Heart left ventricle (tissue), 16 donors: ENCODE measurements around the gene PGLYRP2. TPM values are rescaled to one million over a fixed set of nuclear protein-coding genes. Genes with fewer than 3 reads are reported as not detected.

Experiments used
- ATAC-seq, 4 donors: fragments of 200-7000 bp; cut with Tn5 transposase; one replicate each; pipeline ENCODE4 v1.9.1; 2020 to 2022; ENCODE audit warnings: moderate library complexity in 4 of 4, mild to moderate bottlenecking in 3 of 4, moderate number of reproducible peaks in 1 of 4
- DNase-seq, 5 donors: peaks; one replicate each; pipeline ENCODE4 v3.0.0-alpha.2; 2020
- H3K27ac ChIP-seq, 12 donors: fragments of 200-600 bp; sonication (generic) in 4 of 12; one replicate each; pipeline versions ENCODE4 v1.5.0 to v1.8.0; 2016 to 2022; ENCODE audit warnings: mild to moderate bottlenecking in 2 of 12
- H3K27me3 ChIP-seq, 9 donors: fragments of 200-600 bp; sonication (generic) in 2 of 9; one replicate each; pipeline versions ENCODE4 v1.5.1 to v1.8.0; 2016 to 2022; ENCODE audit warnings: mild to moderate bottlenecking in 3 of 9
- H3K36me3 ChIP-seq, 9 donors: fragments of 200-600 bp; sonication (generic) in 2 of 9; one replicate each; pipeline versions ENCODE4 v1.5.0 to v1.8.0; 2018 to 2022; ENCODE audit warnings: mild to moderate bottlenecking in 2 of 9
- H3K4me1 ChIP-seq, 12 donors: fragments of 200-600 bp; sonication (generic) in 4 of 12; one replicate each; pipeline versions ENCODE4 v1.5.0 to v1.8.0; 2016 to 2022; ENCODE audit warnings: mild to moderate bottlenecking in 3 of 12
- H3K4me3 ChIP-seq, 12 donors: fragments of 200-600 bp; sonication (generic) in 4 of 12; one replicate each; pipeline versions ENCODE4 v1.5.0 to v1.8.0; 2017 to 2022; ENCODE audit warnings: mild to moderate bottlenecking in 9 of 12, moderate library complexity in 4 of 12
- H3K9me3 ChIP-seq, 12 donors: fragments of 200-600 bp; sonication (generic) in 4 of 12; one replicate each; pipeline versions ENCODE4 v1.5.0 to v1.8.0; 2016 to 2022; ENCODE audit warnings: mild to moderate bottlenecking in 1 of 12
- POLR2A ChIP-seq, 2 donors: fragments of 450-650 bp; IDR thresholded peaks; one replicate each; pipeline ENCODE4 v1.6.1; 2017; ENCODE audit warnings: antibody characterized with exemption in 2 of 2, mild to moderate bottlenecking in 2 of 2, moderate library complexity in 2 of 2
- WGBS, 4 donors: extraction: QIAGEN DNeasy Blood & Tissue Kit in 2 of 4; methylation state at CpG; one replicate each; pipeline versions ENCODE4 v1.1.5 to v1.1.7; 2013 to 2018; 5-methylcytosine and 5-hydroxymethylcytosine counted together
- intact Hi-C, 10 donors: fragments of 100-400 bp; cut with DNase I; formaldehyde crosslinking; loops; one replicate each; pipeline versions ENCODE4 v1.11.1 to v1.14.2; 2022
- polyA plus RNA-seq, 2 donors: library from polyadenylated mRNA; stranded (reverse); fragments of 200-250 nt; gene quantifications; one replicate each; pipeline ENCODE4 v1.2.3, GENCODE V29; 2013
- total RNA-seq, 9 donors: library from RNA; depleted of rRNA in 2 of 9; stranded (reverse); fragments of >200 nt in 2 of 9; fragmentation: NEBNext Ultra II Directional in 3 of 9; extraction: Animal tissue kit (Norgen Biotek cat#: 25700) in 3 of 9; gene quantifications; one replicate each; pipeline versions ENCODE4 v1.1.0 to v1.2.4, GENCODE V29; 2016 to 2023
- TF ChIP-seq, protein P1 (sequence below), 12 donors: fragments of 200-600 bp; sonication (generic) in 4 of 12; IDR thresholded peaks; one replicate each; pipeline versions ENCODE4 v1.5.0 to v1.8.0; 2018 to 2022; ENCODE audit warnings: antibody characterized with exemption in 12 of 12, mild to moderate bottlenecking in 5 of 12
- donor health status: ischemic (EF 13 %, LVEDD 7.1; RV severe dilation, severe dysfunction).
- donor health status: healthy with polysubstance abuse.
- donor health status: DM: no; HTN: yes; CAD: no.
- donor health status: DM: no; HTN: no; CAD: no.
- donor health status: ischemic (EF 25% LVEDD 6.9; RV normal size, moderate dysfunction).
- donor health status: ischemic (EF 25% LVEDD 5.7; RV mildly dilated, moderate dysfunction).
- donor health status: healthy.
- donor health status: DM: yes; HTN: yes; CAD: no.
- donor health status: ischemic (EF 35%, LVEDD 5.7; RV mildly dilated, moderate dysfunction).
- donor health status: nonischemic (EF 11% LVEDD 7.7; RV severe dilation, severe dysfunction).
- donor health status: DM: yes; HTN: yes; CAD: no.
- donor health status: PGD.
- donor health status: ischemic (EF 29% LVEDD 5.4; RV normal size, mild dysfunction).
- donor health status: nonischemic (EF 23%, LVEDD 6.1; RV moderate dilation, normal function).

Gene PGLYRP2
- total and polyA plus RNA-seq, 11 donors, result not detected

DNA sequence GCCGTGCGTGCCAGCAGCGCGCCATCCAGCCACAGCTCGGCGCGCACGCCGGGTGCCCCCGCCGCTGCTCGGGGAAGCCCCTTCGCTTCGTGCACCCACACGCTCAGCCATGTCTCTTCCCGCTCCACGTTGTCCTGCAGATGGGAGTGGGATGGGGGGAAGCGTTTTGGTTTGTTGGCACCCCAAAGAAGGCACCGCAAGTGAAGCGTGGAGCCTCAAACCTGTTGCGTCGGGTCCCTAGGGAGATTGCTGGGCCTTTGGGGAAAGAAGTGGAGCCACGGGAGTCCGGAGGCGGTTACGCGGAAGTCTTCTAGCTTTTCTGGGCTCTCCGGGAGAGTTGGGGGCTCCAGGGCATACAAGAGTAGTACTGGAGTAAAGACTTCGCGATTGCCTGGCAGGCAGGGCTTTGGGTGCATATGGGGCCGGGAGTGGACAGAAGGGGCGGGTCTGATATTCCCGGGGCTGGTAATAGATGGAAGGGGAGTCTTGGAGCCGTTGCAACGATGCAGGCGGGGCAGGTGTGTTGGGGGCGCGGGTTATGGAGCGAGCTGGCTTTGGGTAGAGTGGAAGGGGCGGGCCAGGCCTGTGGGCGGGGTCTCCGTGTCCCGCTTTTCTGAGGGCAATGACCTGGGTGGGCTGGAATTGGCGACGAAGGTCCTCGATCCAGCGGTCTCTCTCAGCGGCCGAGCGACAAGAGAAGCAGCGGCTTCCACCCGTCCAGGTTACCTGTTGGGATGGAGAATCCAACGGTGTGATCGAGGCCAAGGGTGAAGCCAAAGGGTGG, 21.4 kb downstream of the PGLYRP2 start:
- Histone ChIP-seq H3K27ac (no peak overlapping the region), H3K27me3 (peaks cover 12 to 46% (median 27%) of the 10 kb centered on the region in 9 donors), H3K4me1 (peaks cover 1 to 25% (median 7%) of the 10 kb centered on the region in 12 donors), H3K4me3 (peak overlapping the region in 2 of 12 donors; percentile 6 to 32), H3K36me3 (peaks cover 0 to 19% (median 0%) of the 10 kb centered on the region in 9 donors), H3K9me3 (no peaks in the 10 kb centered on the region)
- intact Hi-C loops, result loop anchor here in 6 of 10 donors (5.0 to 10.0 kb wide), 3 partner anchors 97 to 281 kb away; no protein-coding TSS in a partner anchor
- TF ChIP-seq, protein P1, sequence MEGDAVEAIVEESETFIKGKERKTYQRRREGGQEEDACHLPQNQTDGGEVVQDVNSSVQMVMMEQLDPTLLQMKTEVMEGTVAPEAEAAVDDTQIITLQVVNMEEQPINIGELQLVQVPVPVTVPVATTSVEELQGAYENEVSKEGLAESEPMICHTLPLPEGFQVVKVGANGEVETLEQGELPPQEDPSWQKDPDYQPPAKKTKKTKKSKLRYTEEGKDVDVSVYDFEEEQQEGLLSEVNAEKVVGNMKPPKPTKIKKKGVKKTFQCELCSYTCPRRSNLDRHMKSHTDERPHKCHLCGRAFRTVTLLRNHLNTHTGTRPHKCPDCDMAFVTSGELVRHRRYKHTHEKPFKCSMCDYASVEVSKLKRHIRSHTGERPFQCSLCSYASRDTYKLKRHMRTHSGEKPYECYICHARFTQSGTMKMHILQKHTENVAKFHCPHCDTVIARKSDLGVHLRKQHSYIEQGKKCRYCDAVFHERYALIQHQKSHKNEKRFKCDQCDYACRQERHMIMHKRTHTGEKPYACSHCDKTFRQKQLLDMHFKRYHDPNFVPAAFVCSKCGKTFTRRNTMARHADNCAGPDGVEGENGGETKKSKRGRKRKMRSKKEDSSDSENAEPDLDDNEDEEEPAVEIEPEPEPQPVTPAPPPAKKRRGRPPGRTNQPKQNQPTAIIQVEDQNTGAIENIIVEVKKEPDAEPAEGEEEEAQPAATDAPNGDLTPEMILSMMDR (IDR thresholded peaks at IDR 0.05), result no peak
- no peak for TF ChIP-seq POLR2A (IDR thresholded peaks at IDR 0.05)
- WGBS, 4 donors, result 13 to 19% (median 19%) methylated on average over 38 to 54 of the region's 54 CpGs
- DNase-seq, result no peak
- no peak for ATAC-seq

DNA sequence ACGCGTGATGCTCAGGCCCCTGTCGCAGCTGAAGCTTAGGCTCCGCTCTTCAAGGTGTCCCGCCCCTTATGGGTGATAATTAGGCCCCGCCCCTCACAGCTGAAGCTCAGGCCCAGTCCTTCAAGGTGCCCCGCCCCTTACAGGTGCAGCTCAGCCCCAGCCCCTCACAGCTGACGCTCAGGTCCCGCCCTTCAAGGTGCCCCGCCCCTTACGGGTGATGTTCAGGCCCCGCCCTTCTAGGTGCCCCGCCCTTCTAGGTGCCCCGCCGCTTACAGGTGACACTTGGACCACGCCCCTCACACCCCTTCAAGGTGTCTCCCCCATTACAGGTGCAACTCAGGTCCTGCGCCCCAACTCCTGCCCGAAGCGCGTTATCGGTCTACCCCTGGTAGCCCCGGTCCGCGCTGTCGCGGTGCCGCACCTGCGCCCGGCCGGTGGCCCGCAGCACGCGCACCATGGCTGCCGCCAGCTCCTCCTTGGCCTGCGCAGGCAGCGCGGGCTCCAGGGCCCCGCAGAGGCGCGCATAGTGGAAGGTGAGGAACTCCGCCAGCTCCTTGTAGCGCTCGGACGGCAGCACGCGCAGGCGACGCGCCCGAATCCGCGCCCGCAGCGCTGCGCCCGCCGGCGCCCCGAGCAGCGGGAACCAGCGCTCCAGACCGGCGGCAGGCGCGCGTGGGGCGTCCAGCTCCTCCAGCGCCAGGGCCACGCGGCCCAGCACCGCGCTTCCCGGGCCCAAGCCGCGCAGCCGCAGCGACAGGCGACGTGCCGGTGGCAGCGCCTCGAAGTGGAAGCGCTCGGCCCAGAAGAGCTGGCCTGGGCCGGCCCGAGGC, 22.2 kb downstream of the PGLYRP2 start:
- Histone ChIP-seq H3K4me3 (peak overlapping the region in 4 of 12 donors; percentile 6 to 32 (median 16)), H3K27me3 (peaks cover 12 to 46% (median 27%) of the 10 kb centered on the region in 9 donors), H3K36me3 (peaks cover 0 to 23% (median 0%) of the 10 kb centered on the region in 9 donors), H3K4me1 (peaks cover 3 to 30% (median 12%) of the 10 kb centered on the region in 12 donors), H3K27ac (no peak overlapping the region), H3K9me3 (no peaks in the 10 kb centered on the region)
- intact Hi-C loops, result loop anchor here in 6 of 10 donors (5.0 to 10.0 kb wide), 3 partner anchors 98 to 280 kb away; no protein-coding TSS in a partner anchor
- TF ChIP-seq, protein P1 (IDR thresholded peaks at IDR 0.05), result no peak
- no peak for TF ChIP-seq POLR2A (IDR thresholded peaks at IDR 0.05)
- WGBS, 4 donors, result 4 to 28% (median 13%) methylated on average over 28 to 86 of the region's 86 CpGs
- DNase-seq (no peak), ATAC-seq (no peak)

DNA sequence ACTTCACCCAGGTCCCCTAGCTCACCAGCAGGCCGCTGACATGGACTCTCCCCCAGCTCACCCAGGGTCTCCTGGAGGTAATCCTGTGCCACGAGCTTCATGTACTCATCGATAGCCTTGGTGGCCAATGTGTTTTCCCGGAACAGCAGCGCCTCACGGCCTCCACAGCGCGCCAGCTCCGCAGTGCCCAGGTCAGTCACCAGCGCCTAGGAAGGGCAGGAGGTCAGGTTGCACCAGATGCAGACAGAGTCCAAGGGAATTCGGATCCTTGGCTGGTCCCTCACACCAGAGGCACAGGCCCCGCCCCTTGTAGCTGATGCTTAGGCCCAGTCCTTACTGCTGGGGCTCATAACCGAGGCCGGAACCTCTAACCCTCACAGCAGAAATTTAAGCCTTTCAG, 22.9 kb downstream of the PGLYRP2 start:
- WGBS, 4 donors, result 36 to 51% (median 38%) methylated on average over 8 to 14 of the region's 14 CpGs
- Histone ChIP-seq H3K36me3 (peaks cover 0 to 23% (median 0%) of the 10 kb centered on the region in 9 donors), H3K9me3 (no peaks in the 10 kb centered on the region), H3K4me3 (no peak overlapping the region), H3K4me1 (peaks cover 3 to 30% (median 12%) of the 10 kb centered on the region in 12 donors), H3K27me3 (peaks cover 12 to 46% (median 27%) of the 10 kb centered on the region in 9 donors), H3K27ac (no peak overlapping the region)
- ATAC-seq (no peak), DNase-seq (no peak)
- TF ChIP-seq POLR2A (IDR thresholded peaks at IDR 0.05), result no peak
- TF ChIP-seq, protein P1 (IDR thresholded peaks at IDR 0.05), result no peak
- intact Hi-C loops, result loop anchor here in 6 of 10 donors (5.0 to 10.0 kb wide), 3 partner anchors 98 to 279 kb away; no protein-coding TSS in a partner anchor
